ENCODE results near the gene FOXC1.

DNA sequence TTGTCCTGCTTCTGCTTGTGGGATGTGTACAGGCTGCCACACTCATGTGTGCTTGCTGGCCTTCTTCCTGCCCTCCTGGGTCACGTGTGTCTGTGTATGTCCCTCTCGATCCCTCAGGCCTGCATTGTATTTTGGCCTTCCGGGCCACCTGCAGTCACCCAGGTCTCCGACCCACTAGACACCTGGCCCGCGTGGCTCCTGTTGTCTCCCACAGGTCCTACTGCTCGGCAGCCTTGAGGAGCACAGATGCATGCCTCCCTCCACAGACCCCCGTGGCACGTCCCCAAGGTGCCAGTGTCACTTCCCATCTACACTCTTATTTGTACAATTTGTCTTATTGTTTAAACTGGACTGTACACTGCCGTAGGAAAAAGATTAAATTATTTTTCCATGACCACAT is 43.1 kb downstream of the FOXC1 start:
- no peak for TF ChIP-seq POLR2AphosphoS5 (IDR thresholded peaks at IDR 0.05; ENCODE audit: low read depth)
- TF ChIP-seq, protein P1, sequence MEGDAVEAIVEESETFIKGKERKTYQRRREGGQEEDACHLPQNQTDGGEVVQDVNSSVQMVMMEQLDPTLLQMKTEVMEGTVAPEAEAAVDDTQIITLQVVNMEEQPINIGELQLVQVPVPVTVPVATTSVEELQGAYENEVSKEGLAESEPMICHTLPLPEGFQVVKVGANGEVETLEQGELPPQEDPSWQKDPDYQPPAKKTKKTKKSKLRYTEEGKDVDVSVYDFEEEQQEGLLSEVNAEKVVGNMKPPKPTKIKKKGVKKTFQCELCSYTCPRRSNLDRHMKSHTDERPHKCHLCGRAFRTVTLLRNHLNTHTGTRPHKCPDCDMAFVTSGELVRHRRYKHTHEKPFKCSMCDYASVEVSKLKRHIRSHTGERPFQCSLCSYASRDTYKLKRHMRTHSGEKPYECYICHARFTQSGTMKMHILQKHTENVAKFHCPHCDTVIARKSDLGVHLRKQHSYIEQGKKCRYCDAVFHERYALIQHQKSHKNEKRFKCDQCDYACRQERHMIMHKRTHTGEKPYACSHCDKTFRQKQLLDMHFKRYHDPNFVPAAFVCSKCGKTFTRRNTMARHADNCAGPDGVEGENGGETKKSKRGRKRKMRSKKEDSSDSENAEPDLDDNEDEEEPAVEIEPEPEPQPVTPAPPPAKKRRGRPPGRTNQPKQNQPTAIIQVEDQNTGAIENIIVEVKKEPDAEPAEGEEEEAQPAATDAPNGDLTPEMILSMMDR (conservative IDR thresholded peaks at IDR 0.05; ENCODE audit: low read depth in 2 of 2), result no peak
- TF ChIP-seq REST (IDR thresholded peaks at IDR 0.05; ENCODE audit: unreplicated experiment), result no peak
- TF ChIP-seq ETS1 (IDR thresholded peaks at IDR 0.05), result no peak
- TF ChIP-seq NANOG (IDR thresholded peaks at IDR 0.05; ENCODE audit: borderline replicate concordance), result no peak
- TF ChIP-seq EZH2phosphoT487 (IDR thresholded peaks at IDR 0.05; ENCODE audit: unreplicated experiment), result no peak
- TF ChIP-seq EZH2 (IDR thresholded peaks at IDR 0.05; ENCODE audit: low read depth, unreplicated experiment), result no peak
- no peak for TF ChIP-seq ZNF114 (CRISPR knock-in tag; IDR thresholded peaks at IDR 0.05)
- TF ChIP-seq CREB1 (CRISPR knock-in tag; IDR thresholded peaks at IDR 0.05; ENCODE audit: low read depth), result no peak
- no peak for TF ChIP-seq ZNF331 (CRISPR knock-in tag; IDR thresholded peaks at IDR 0.05; ENCODE audit: low read depth)
- no peak for TF ChIP-seq JUNB (IDR thresholded peaks at IDR 0.05; ENCODE audit: unreplicated experiment)
